Measurements from ENCODE around the gene CRISP2.
"Not testable (repeated sequence)": the region's sequence is repeated elsewhere in the genome, so short reads cannot be mapped to it uniquely, and the experiment has no call there.

Gene CRISP2

GRCh38 chr6:49675816-49676215, 37.5 kb downstream of the CRISP2 start:
- no peak for TF ChIP-seq CTCF (IDR thresholded peaks at IDR 0.05; ENCODE audit: extremely low read depth, missing control alignments)
- DNase-seq (ENCODE audit: low spot score) = no peak

- no peak for TF ChIP-seq CTCF (IDR thresholded peaks at IDR 0.05; ENCODE audit: extremely low read depth, missing control alignments)
- no peak for DNase-seq (ENCODE audit: low spot score)
Measured at GRCh38 chr6:49668083-49668511, 45.2 kb downstream of the CRISP2 start.

- no peak for DNase-seq (ENCODE audit: low spot score)
- TF ChIP-seq CTCF (IDR thresholded peaks at IDR 0.05; ENCODE audit: extremely low read depth, missing control alignments) = no peak
Measured at GRCh38 chr6:49666930-49667757, 46.2 kb downstream of the CRISP2 start.

GRCh38 chr6:49666480-49666879, 46.9 kb downstream of the CRISP2 start:
- TF ChIP-seq CTCF (IDR thresholded peaks at IDR 0.05; ENCODE audit: extremely low read depth, missing control alignments) = no peak
- no peak for DNase-seq (ENCODE audit: low spot score)

GRCh38 chr6:49664817-49665216, 48.5 kb downstream of the CRISP2 start:
- no peak for DNase-seq (ENCODE audit: low spot score)

GRCh38 chr6:49664054-49664453, 49.3 kb downstream of the CRISP2 start:
- DNase-seq (ENCODE audit: low spot score) = not testable (repeated sequence)

More at GRCh38 chr6:49664817-49665216, 48.5 kb downstream of the CRISP2 start:
- no peak for TF ChIP-seq CTCF (IDR thresholded peaks at IDR 0.05; ENCODE audit: extremely low read depth, missing control alignments)

- no peak for TF ChIP-seq CTCF (IDR thresholded peaks at IDR 0.05; ENCODE audit: extremely low read depth, missing control alignments)
- DNase-seq (ENCODE audit: low spot score) = no peak
Measured at GRCh38 chr6:49662892-49663261, 50.5 kb downstream of the CRISP2 start.

All from GM20000 (cell line).